ENCODE results near the gene MORC2. TPM values are rescaled to one million over a fixed set of nuclear protein-coding genes. Genes with fewer than 3 reads are reported as not detected.
A peak's percentile ranks its signal among the peaks of the same experiment; 100 is the strongest.

Gene MORC2
- total and polyA plus RNA-seq, 9 of the 15 experiments (the other 6 are each of a cell fraction or from before 2014, with no cell fraction given): 3.3 to 34.7 (median 16.7) TPM

DNA sequence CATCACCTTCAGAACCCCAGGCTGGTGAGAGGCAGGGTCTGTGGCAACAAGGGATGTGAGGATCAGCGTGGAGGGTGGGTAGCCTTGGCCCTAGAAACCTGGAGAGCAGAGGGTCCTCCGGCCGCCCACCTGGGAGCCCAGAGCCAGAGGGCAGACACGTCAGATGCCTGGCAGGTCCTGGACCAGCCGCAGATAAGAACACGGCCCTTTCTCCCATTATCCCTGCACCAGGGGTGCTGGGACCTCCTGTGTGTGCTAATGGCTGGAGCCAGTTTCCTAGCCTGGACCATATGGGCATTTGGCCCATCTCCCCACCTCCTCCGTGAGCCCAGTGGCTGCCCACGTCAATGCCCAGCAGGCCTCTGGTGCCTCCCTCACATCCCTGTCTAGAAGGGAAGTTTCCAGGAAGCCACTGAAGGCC is 88.4 kb downstream of the MORC2 start (continued):
- TF ChIP-seq HMGN3 (IDR thresholded peaks at IDR 0.05; ENCODE audit: borderline replicate concordance, extremely low read depth, insufficient read length, low read depth, low read length): no peak

DNA sequence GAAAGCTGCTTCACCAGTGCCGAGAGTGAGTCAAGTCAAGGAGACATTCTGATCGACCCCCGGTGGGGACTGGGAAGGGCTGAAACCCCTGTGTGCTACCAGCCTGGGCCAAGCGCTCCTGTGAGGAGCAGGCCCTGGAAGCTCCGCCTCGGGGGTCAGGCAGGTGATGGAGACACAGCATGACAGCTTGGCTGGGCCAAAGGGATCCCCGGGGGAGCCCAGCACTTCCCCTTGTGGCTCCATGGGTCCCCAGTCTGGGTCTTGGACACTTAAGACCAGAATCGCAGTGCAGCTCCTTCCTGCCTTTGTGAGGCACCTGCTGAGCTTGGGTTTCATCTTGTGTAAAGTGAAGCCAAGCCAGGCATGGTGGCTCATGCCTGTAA is 89.2 kb downstream of the MORC2 start:
- Histone ChIP-seq H3K27ac (ENCODE audit: extremely low read depth, low read depth, low read length) (no peak overlapping the region), H3K9ac (ENCODE audit: insufficient read depth in 1 of 2, low read depth in 2 of 2, low read length in 2 of 2) (peak overlapping the region in 1 of 2 experiments; percentile 41; a peak in 1 of 4 replicates), H3K4me1 (replicated peaks in 1 of 2; ENCODE audit: control insufficient read depth in 2 of 2, insufficient read depth in 2 of 2, low read length in 2 of 2) (peaks cover 28 to 70% of the 10 kb centered on the region in 2 experiments), H3K4me2 (ENCODE audit: insufficient read depth, low read length) (no peak overlapping the region), H3K4me3 (no peak overlapping the region), H4K20me1 (replicated peaks; ENCODE audit: control insufficient read depth, insufficient read depth, low read length) (0 out of 2 replicates have a peak, but pooled peaks cover 6% of the 10 kb centered on the region), H2AFZ (ENCODE audit: low read depth, low read length) (peak overlapping the region; percentile 76; the same call in 1 of the 2 replicates), H3K27me3 (ENCODE audit: control insufficient read depth in 2 of 2, insufficient read depth in 2 of 2, low read length in 2 of 2) (no peaks in the 10 kb centered on the region), H3K36me3 (ENCODE audit: control insufficient read depth, insufficient read depth, low read length) (peaks cover 2% of the 10 kb centered on the region; the same call in 2 of the 3 replicates), H3K79me2 (ENCODE audit: control insufficient read depth, insufficient read depth, low read length) (peaks cover 29% of the 10 kb centered on the region), H3K9me1 (ENCODE audit: control insufficient read depth, insufficient read depth, low read length) (no peaks in the 10 kb centered on the region), H3K9me3 (replicated peaks; ENCODE audit: control insufficient read depth, insufficient read depth, low read depth, low read length) (no peaks in the 10 kb centered on the region)
- 70% methylated on average over 2 of the region's 8 CpGs for WGBS (ENCODE audit: insufficient coverage, low coverage, missing lambda C conversion rate)
- intact Hi-C loops (cut with micrococcal nuclease): no loop called here
- ATAC-seq: no peak
- CTCF ChIA-PET (ENCODE audit: low intra/inter-chr PET ratio): no interaction called here
- POLR2A ChIA-PET: no interaction called here
- peak in 1 of 4 experiments; percentile 17 for DNase-seq (ENCODE audit: extremely low read depth in 1 of 4, low spot score in 3 of 4)
- no peak for FAIRE-seq
- in situ Hi-C loops (cut with MboI): no loop called here
- no peak for TF ChIP-seq ZNF668 (CRISPR knock-in tag; IDR thresholded peaks at IDR 0.05)
- no peak for TF ChIP-seq NKRF (IDR thresholded peaks at IDR 0.05; ENCODE audit: borderline replicate concordance)
- 0 out of 2 replicates have a peak, but pooled peaks have one; percentile 14 for TF ChIP-seq SPI1 (IDR thresholded peaks at IDR 0.05; ENCODE audit: borderline replicate concordance, low read depth, low read length)
- BruUV-seq (replicated peaks): no TSS peak

Measured in K562 (cell line).